SHP77 (cell line): ENCODE measurements around the gene GRK5.

Experiments used
- DNase-seq, 2 experiments: peaks; one replicate each; lab custom pipeline; 2025; lab: John Stamatoyannopoulos, UW

GRK5 gene

DNA sequence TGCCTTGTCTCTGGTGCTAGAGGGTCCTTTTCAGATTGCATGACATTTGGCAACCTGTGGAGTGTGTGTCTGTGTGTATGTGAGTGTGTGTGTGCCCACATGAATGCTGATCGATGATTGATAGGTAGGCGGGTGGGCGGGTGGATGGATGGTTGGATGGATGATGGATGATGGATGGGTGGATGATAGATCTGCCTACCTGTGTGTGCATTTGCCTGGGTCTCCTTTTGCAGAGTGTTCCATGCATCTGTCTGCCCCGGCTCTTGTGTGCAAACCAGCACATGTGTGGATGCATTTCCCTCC lies 235.3 kb downstream of the GRK5 start:
- DNase-seq, result no peak

GRCh38 chr10:119443441-119443840 lies 236.1 kb downstream of the GRK5 start:
- DNase-seq, result no peak

- no peak for DNase-seq
Observed at GRCh38 chr10:119443970-119444660, 236.7 kb downstream of the GRK5 start.

DNA sequence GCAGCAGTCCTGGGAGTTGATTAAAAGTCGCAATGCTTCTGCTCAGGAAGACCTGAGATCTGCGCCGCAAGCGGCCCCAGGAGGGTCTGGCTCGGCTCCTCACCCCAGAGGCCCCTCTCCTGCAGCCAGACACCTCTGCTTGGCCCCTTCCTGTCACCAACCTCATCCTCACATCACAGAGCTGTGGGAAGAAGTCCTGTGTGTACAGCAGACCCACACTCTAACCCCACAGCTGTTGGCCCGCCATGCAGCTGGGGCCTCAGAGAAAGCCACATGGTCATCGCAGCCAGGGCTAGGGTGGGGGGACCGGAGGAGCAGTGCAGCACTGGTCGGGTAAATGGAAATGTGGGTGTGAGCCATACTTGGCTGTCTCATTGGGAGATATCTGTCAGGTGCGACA lies 237.5 kb downstream of the GRK5 start:
- DNase-seq, result no peak

- peak; percentile 51 to 67 for DNase-seq
Observed at GRCh38 chr10:119445311-119445934, 238.1 kb downstream of the GRK5 start.

- DNase-seq, result no peak
Observed at GRCh38 chr10:119445935-119446317, 238.6 kb downstream of the GRK5 start.

DNA sequence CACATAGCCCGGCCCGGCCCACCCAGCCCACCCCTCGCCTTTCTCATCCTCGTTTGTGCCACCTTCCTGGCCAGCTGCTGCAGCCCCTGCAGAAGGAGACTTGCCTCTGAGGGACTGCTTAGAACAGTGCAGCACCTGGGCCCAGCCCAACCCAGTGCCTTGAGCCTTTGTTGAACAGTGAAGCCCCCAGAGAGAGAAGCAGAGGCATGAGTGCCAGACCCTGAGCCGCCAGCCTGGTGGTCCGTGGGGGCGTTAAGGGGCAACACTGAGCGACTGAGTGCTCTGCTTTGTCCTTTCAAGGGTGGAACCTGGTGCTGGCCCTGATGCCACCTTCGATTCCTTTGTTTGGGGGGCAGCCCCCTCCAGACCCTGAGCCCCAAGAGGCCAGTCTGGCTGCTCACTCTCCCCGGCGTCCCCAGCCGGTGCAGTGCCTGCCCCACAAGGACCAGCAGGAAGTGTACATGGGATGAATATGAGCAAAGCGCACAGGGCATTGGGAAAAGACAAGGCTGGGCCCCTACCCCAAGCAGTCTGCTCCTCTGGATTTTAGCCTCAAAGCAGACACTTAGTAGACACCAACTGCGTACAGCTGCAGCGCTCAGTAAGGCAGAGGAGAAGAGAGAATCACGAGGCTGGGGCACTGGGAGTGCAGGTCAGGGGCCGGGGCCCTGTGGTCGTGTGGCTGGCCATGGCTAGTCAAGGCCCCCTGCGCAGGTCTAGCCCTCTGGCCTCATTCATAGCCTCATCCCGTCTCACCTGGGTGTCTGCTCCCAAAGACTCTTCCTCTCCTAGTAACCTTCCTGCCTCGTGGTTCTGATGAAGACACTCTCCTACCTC lies 239.3 kb downstream of the GRK5 start:
- DNase-seq, result no peak

GRCh38 chr10:119447421-119447820 lies 240.1 kb downstream of the GRK5 start:
- no peak for DNase-seq

DNA sequence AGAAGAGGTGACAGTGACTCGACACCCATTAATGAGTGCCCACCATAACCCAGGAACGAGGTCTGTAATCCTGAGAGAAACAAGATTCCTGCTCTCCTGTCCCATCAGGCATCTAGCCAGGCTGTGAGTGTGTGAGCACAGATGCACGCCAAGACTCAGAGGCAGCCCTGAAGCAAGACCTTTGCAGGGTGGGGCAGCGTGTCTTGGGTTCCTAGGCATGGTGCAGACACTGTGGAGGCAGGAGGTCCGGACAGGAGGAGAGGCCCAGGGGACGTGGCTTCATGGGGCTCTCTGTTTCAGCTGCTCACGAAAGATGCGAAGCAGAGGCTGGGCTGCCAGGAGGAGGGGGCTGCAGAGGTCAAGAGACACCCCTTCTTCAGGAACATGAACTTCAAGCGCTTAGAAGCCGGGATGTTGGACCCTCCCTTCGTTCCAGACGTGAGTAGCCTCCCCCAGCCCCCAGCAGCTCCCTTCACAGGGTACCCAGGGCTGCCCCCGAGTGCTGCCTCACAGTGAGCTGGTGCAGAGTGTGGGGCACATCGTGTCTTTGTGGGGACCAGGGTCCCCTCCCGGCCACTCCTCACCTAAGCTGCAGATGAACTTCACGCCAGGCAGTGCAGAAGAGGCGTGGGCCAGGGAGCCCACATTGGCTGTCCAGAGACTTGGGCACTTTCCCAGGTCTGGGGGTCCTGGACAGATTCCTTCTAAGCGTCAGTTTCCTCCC lies 240.6 kb downstream of the GRK5 start:
- DNase-seq, result no peak

- no peak for DNase-seq
Observed at GRCh38 chr10:119448628-119449584, 241.5 kb downstream of the GRK5 start.

DNA sequence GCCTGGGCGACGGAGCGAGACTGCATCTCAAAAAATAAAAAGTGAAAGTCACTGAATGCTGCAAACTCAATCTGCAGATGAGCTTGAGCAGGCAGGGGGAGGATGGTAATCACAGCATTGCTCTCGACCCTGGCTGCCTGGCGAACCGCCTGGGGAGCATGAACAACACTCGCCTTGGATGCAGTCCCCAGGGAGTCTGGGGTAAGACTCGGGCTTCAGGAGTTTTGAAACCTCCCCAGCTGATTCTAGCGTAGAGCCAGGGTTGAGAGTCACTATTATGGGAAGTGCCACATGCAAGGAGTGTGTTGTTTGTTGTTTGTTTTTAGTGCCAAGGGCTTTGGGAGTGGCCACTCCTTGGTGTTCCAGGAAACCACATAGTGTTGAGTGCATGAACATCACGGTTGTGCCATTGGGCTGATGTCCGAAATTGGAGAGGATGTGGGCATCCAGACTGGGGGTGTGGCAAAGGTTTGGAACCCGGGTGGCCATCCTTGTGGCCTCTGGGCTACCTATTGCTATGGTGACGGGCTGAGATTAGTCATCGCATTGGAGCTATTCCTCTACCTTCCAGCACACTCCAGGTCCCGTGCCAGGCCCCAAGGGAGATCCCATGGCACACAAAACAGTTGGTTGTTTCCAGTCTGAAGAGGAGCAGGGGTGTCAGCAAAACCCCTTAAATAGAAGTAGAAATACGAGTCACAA lies 242.5 kb downstream of the GRK5 start:
- no peak for DNase-seq

DNA sequence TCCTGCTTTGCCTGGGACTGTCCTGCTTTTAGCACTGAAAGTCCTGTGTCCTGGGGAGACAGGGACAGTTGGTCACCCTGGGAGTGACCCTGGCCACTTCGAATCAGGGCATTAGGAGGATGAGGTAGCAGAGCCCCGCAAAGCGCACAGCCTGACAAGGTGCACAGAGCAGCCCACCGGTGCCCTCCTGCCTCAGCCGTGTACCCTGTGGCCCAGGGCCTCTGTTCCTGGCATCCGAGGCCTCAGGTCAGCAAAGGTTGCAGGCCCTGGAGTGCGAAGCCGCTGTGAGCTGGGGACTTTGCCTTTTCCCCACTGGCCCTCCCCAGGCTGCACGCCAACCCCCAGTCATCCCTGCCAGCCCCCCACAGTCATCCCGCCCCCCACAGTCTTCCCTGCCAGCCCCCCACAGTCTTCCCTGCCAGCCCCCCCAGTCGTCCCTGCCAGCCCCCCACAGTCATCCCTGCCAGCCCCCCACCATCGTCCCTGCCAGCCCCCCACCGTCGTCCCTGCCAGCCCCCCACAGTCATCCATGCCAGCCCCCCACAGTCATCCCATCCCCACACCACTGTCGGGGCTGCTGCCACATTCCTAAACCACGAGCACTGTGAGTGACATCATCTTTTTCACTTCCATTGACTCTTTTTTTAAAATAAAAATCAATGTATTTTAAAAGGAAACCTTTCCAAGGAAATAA lies 243.4 kb downstream of the GRK5 start:
- DNase-seq, result no peak

GRCh38 chr10:119451300-119451896 lies 244.0 kb downstream of the GRK5 start:
- no peak for DNase-seq

GRCh38 chr10:119452396-119452795 lies 245.0 kb downstream of the GRK5 start:
- DNase-seq, result no peak

- no peak for DNase-seq
Observed at GRCh38 chr10:119453313-119453712, 245.9 kb downstream of the GRK5 start.

DNA sequence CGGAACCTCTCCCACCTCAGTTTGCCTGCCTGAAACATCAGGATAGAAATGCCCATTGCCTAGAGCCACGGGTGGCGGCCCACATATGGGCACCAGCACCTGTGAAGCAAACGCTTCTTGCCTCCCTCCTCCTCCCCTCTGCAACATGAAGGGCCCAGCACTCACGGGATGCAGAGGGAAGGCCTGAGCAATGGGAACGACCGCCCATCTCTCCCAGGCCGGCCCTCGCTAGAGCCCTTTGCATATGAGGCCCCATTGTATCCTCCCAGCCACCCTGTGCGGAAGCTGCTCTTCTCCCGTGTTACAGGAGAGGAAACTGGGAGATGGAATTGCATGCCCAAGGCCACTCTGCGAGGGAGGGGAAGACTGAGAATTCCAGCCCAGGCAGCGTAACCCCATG lies 246.9 kb downstream of the GRK5 start:
- no peak for DNase-seq

- no peak for DNase-seq
Observed at GRCh38 chr10:119454990-119455389, 247.6 kb downstream of the GRK5 start.

DNA sequence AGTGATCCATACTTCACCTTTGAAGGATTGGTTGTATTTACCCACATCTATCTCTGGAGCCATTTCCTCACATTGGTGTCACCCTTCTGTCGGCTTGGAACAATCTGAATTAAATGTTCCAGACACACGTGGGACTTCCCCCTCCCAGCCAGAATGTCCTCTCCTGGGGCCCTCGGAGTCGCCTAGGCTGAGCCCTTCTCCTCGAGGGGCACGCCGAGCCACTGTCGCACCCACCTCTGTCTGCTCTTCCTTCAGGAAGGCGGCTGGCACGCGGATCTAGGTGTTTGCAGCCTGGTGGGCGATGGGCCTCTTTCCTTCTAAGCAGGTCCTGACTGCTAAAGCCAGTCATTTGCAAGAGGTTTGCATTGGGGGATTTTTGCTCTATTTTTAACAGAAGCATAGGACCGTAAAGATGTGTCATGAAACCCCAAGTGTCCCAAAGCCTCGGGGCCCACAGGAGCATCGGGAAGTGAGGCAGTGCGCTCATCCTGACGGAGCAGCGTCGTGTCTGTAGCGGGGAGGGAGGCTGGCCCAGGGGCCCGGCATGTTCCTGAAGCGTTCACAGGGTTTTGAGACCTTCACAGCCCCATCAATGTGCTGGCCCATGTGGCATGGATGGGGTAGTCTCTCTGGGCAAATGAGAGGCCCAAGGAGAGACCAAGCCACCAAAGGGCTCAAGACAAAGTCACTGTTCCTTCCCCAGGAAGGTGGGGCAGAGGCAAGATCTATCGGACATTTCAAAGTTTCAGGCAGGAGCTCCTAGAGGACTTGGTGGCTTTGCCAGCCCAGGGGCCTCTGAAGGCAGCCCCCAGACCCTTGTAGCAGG lies 248.5 kb downstream of the GRK5 start:
- DNase-seq, result no peak

- no peak for DNase-seq
Observed at GRCh38 chr10:119456435-119456810, 249.1 kb downstream of the GRK5 start.
